ENCODE data around the gene YPEL5. TPM values are rescaled to one million over a fixed set of nuclear protein-coding genes. Genes with fewer than 3 reads are reported as not detected.
"Not testable (repeated sequence)": the region's sequence is repeated elsewhere in the genome, so short reads cannot be mapped to it uniquely, and the experiment has no call there.

The YPEL5 gene
- total RNA-seq, 1 experiment from 2014 or later = 225 TPM

DNA sequence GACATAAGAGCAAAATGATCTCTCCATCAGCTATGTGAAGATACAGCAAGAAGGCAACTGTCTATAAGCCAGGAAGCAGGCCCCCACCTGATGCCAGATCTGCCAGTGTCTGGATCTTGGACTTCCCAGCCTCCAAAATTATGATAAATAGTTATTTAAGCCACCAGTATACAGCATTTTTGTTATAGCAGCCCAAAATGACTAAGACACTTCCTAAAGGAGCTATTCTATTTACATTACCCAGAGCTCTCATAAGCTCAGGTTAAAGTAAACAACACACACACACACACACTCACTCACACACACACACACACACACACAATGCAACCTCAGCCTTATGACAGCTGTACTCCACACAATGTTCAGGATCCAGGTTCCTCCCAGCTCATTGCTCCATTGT is 5.7 kb upstream of the YPEL5 start:
- TF ChIP-seq EZH2 (IDR thresholded peaks at IDR 0.05; ENCODE audit: borderline replicate concordance, low read depth, low read length, poor library complexity, severe bottlenecking) (no peak), CTCF (conservative IDR thresholded peaks at IDR 0.05; ENCODE audit: low read depth, low read length) (no peak)
- Histone ChIP-seq H3K27me3 (replicated peaks; ENCODE audit: insufficient read depth, low read depth, low read length, poor library complexity) (no peaks in the 10 kb centered on the region), H3K9me3 (ENCODE audit: low read depth, low read length, poor library complexity, severe bottlenecking) (no peaks in the 10 kb centered on the region), H3K4me3 (ENCODE audit: low read depth, low read length, poor library complexity, severe bottlenecking) (no peak overlapping the region), H3K36me3 (ENCODE audit: insufficient read depth, low read length, poor library complexity, severe bottlenecking) (no peaks in the 10 kb centered on the region), H3K27ac (ENCODE audit: low read depth, low read length, poor library complexity, severe bottlenecking) (no peak overlapping the region), H3K4me1 (ENCODE audit: insufficient read depth, low read length, poor library complexity, severe bottlenecking) (peaks cover 3% of the 10 kb centered on the region)
- CTCF ChIA-PET = no interaction called here
- BruUV-seq (replicated peaks) = no TSS peak
- intact Hi-C loops (cut with micrococcal nuclease; ENCODE audit: unreplicated experiment) = no loop called here
- POLR2A ChIA-PET (ENCODE audit: low non-redundant PET) = no interaction called here
- DNase-seq (ENCODE audit: low spot score) = no peak

- no peaks in the 10 kb centered on the region for H3K9me3 ChIP-seq (ENCODE audit: low read depth, low read length, poor library complexity, severe bottlenecking)
- POLR2A ChIA-PET (ENCODE audit: low non-redundant PET) = no interaction called here
- intact Hi-C loops (cut with micrococcal nuclease; ENCODE audit: unreplicated experiment) = no loop called here
- no peak overlapping the region for H3K4me3 ChIP-seq (ENCODE audit: low read depth, low read length, poor library complexity, severe bottlenecking)
- TF ChIP-seq EZH2 (IDR thresholded peaks at IDR 0.05; ENCODE audit: borderline replicate concordance, low read depth, low read length, poor library complexity, severe bottlenecking) (no peak), CTCF (conservative IDR thresholded peaks at IDR 0.05; ENCODE audit: low read depth, low read length) (no peak)
- no peaks in the 10 kb centered on the region for H3K27me3 ChIP-seq (replicated peaks; ENCODE audit: insufficient read depth, low read depth, low read length, poor library complexity)
- H3K27ac ChIP-seq (ENCODE audit: low read depth, low read length, poor library complexity, severe bottlenecking) = no peak overlapping the region
- no TSS peak for BruUV-seq (replicated peaks)
- DNase-seq (ENCODE audit: low spot score) = no peak
- CTCF ChIA-PET = no interaction called here
- H3K36me3 ChIP-seq (ENCODE audit: insufficient read depth, low read length, poor library complexity, severe bottlenecking) = peaks cover 13% of the 10 kb centered on the region
- peaks cover 12% of the 10 kb centered on the region for H3K4me1 ChIP-seq (ENCODE audit: insufficient read depth, low read length, poor library complexity, severe bottlenecking)
Measured at GRCh38 chr2:30144260-30144659, 2.5 kb upstream of the YPEL5 start.

DNA sequence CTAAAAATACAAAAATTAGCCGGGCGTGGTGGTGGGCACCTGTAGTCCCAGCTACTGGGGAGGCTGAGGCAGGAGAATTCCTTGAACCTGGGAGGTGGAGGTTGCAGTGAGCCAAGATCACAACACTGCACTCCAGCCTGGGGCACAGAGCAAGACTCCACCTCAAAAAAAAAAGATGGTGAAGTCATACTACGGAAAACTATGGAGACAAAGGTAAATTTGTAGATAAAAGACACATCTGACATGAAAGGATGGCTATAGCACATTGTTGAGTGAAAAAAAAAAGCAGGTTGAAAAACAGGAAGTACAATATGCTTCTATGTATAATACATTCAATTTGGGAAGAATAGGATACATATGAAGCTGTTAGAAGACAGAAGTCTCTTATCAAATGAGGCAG is 1.9 kb upstream of the YPEL5 start:
- H3K9me3 ChIP-seq (ENCODE audit: low read depth, low read length, poor library complexity, severe bottlenecking); H3K4me3 ChIP-seq (ENCODE audit: low read depth, low read length, poor library complexity, severe bottlenecking); BruUV-seq (replicated peaks); intact Hi-C loops (cut with micrococcal nuclease; ENCODE audit: unreplicated experiment); H3K27me3 ChIP-seq (replicated peaks; ENCODE audit: insufficient read depth, low read depth, low read length, poor library complexity); H3K27ac ChIP-seq (ENCODE audit: low read depth, low read length, poor library complexity, severe bottlenecking); CTCF ChIA-PET; POLR2A ChIA-PET (ENCODE audit: low non-redundant PET); DNase-seq (ENCODE audit: low spot score): not testable (repeated sequence)
- Histone ChIP-seq H3K4me1 (ENCODE audit: insufficient read depth, low read length, poor library complexity, severe bottlenecking) (peaks cover 12% of the 10 kb centered on the region), H3K36me3 (ENCODE audit: insufficient read depth, low read length, poor library complexity, severe bottlenecking) (peaks cover 19% of the 10 kb centered on the region)

GRCh38 chr2:30145826-30146336 is 926 bp upstream of the YPEL5 start:
- Histone ChIP-seq H3K4me1 (ENCODE audit: insufficient read depth, low read length, poor library complexity, severe bottlenecking) (peaks cover 17% of the 10 kb centered on the region), H3K4me3 (ENCODE audit: low read depth, low read length, poor library complexity, severe bottlenecking) (peak overlapping the region; percentile 86), H3K36me3 (ENCODE audit: insufficient read depth, low read length, poor library complexity, severe bottlenecking) (peaks cover 28% of the 10 kb centered on the region), H3K27me3 (replicated peaks; ENCODE audit: insufficient read depth, low read depth, low read length, poor library complexity) (no peaks in the 10 kb centered on the region), H3K9me3 (ENCODE audit: low read depth, low read length, poor library complexity, severe bottlenecking) (no peaks in the 10 kb centered on the region), H3K27ac (ENCODE audit: low read depth, low read length, poor library complexity, severe bottlenecking) (peak overlapping the region; percentile 57)
- no peak for TF ChIP-seq EZH2 (IDR thresholded peaks at IDR 0.05; ENCODE audit: borderline replicate concordance, low read depth, low read length, poor library complexity, severe bottlenecking)
- TF ChIP-seq CTCF (conservative IDR thresholded peaks at IDR 0.05; ENCODE audit: low read depth, low read length) = no peak
- intact Hi-C loops (cut with micrococcal nuclease; ENCODE audit: unreplicated experiment) = no loop called here
- POLR2A ChIA-PET (ENCODE audit: low non-redundant PET) = no interaction called here
- DNase-seq (ENCODE audit: low spot score) = no peak
- BruUV-seq (replicated peaks) = TSS peak; percentile 77
- CTCF ChIA-PET = interaction anchor here (1.0 kb wide), 1 partner anchor 19 kb away, joined by 3 read pairs; no protein-coding TSS in a partner anchor

Data from A673 (cell line).